Right renal cortex interstitium (tissue), 3 donors: ENCODE measurements around the gene NTRK3. TPM values are rescaled to one million over a fixed set of nuclear protein-coding genes. Genes with fewer than 3 reads are reported as not detected.

Source experiments
- DNase-seq, 3 donors: peaks; one replicate each; pipeline ENCODE4 v3.0.0-alpha.2; 2013; ENCODE audit warnings: low read depth in 3 of 3, low spot score in 2 of 3
- polyA plus RNA-seq, 3 donors: library from polyadenylated mRNA; unstranded; fragments of 120-200 nt; gene quantifications; one replicate each; pipeline ENCODE4 v1.2.1, GENCODE V29; 2013; ENCODE audit not compliant: insufficient read length in 3 of 3

The NTRK3 gene
- polyA plus RNA-seq, 3 donors = 7.9 to 13.2 (median 10.9) TPM

DNA sequence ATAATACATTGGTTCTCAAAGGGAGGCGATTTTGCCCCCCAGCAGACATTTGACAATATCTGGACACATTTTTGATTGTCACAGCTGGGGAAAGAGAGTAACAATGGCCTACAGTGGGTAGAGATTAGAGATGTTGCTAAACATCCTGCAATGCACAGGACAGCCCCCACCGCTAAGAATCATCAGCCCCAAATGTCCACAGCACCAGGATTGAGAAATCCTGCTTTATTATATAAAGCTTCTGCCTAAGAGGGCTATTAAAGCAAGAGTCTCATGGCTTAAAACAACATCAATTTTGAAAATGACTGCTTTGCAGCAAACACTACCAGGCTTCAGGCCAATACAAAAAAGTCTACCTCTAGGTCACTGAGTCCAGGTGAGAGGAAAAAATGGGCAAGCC lies 68.2 kb downstream of the NTRK3 start:
- DNase-seq = no peak

- no peak for DNase-seq
Observed at GRCh38 chr15:88187195-88187594, 69.3 kb downstream of the NTRK3 start.

DNA sequence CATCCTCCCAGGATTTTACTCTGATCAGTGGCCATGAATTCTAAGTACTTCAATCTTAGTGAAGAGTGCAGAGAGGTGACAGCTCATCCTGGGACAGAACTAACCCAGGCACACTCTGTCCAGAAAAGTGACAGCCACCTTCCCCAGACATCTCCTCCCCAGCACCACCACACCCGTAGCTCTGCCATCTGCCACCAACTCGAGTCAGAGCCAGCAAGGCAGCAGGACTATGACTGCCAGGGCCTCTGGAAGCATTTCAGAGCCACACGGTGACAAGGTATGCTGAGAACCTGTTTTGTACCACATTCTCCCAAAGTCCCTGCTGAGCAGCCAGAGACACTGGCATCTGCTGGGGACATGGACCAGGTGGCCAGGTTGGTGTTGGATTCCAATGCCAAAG lies 71.0 kb downstream of the NTRK3 start:
- DNase-seq = no peak

DNA sequence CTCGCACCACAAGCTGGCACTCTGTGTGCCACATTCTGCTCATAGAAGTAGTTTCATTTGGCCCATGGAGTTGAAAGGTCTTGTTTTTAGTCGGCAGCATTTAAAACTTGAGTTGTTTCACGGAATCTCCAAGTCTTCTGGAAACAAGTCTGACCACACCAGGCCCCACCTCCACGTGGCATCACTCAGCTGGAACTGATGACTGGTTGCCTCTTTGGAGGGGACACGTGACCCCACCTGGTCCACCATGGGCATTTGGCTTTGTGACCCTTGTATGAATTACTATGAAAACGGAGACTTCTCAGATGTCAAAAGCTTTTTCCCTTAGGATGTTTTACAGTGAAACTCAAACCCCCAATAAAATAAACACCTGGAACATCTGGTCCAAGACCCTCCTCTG lies 74.9 kb downstream of the NTRK3 start:
- DNase-seq = no peak

GRCh38 chr15:88179562-88179961 lies 77.0 kb downstream of the NTRK3 start:
- DNase-seq = no peak

- no peak for DNase-seq
Observed at GRCh38 chr15:88178631-88179030, 77.9 kb downstream of the NTRK3 start.

- DNase-seq = no peak
Observed at GRCh38 chr15:88177451-88177850, 79.1 kb downstream of the NTRK3 start.

- no peak for DNase-seq
Observed at GRCh38 chr15:88174571-88174970, 82.0 kb downstream of the NTRK3 start.

DNA sequence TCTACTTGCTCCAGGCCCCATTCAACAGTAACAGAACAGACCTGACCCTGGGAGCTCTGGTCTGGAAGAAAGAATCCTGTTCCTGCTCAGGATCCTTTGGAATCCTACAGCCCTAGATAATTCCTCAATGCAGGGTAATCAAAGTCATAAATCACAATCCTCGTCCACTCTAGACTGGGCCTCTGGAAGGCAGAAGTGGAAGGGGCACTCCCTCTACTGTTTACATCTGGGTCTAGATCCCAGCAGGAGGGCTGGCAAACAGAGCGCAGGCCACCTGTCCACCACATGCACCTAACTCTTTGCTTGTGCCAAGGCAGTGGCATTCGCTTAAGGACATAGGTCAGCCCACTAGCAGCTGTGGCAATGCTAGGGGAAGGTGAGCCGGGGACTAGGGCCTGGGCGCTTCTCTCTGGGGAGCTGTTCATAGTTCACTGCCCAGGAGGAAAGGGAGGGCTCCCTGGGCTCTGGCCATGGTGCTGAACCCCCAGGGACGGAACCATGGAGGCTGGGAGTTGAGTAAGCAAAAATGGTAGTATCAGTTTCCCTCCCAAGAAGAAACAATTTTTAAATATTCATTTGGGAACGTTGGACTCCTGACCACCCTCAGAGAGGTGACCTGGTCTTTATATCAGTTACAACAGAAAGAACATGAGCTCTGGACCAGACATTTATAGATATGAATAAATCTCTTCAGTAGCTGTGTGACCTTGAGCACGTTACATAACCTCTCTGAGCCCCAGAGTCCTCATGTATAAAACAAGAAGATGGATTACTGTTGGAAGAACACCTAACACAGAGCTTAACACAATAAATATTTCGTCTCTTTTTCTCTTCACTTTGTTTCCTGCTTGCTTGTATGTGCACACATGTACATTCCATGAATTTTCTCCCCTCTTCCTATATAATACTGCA lies 90.2 kb downstream of the NTRK3 start:
- peak; percentile 23 to 38 (median 33) for DNase-seq

- no peak for DNase-seq
Observed at GRCh38 chr15:88161636-88162035, 94.9 kb downstream of the NTRK3 start.

DNA sequence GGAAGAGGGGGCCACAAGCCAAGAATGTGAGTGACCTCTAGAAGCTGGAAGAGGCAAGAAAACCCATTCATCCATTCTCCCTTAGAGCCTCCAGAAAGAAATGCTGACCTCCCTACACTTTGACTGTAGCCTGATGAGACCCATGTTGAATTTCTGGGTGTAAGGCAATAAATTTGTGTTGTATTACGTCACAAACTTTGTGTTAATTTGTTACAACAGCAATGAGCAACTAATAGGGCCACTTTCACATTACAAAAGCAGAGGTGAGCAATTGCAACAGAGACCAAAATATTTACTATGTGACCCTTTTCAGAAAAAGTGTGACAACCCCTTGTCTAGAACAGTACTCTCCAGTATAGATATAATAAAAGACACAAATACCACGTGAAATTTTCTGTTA lies 101.2 kb downstream of the NTRK3 start:
- no peak for DNase-seq

- no peak for DNase-seq
Observed at GRCh38 chr15:88152672-88153071, 103.9 kb downstream of the NTRK3 start.

DNA sequence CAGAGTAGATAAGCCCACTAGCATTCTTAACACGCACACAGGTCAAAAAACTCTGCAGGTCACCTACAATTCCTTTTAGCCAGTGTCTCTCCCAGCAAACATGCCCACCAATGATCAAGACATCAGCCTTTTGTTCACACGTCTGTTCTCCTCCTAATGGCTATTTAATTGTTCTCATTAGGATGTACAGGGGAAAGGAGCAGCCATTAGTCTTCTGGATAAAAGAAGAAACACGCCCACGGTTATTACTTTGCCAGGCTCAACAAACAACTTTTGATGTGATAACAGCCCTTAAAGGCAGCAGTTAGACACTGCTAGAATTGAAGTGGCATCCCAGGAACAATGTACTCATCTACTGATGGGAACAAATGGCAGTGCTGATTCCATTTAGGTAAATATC lies 108.8 kb downstream of the NTRK3 start:
- DNase-seq = no peak

GRCh38 chr15:88144921-88145653 lies 111.5 kb downstream of the NTRK3 start:
- DNase-seq = no peak

DNA sequence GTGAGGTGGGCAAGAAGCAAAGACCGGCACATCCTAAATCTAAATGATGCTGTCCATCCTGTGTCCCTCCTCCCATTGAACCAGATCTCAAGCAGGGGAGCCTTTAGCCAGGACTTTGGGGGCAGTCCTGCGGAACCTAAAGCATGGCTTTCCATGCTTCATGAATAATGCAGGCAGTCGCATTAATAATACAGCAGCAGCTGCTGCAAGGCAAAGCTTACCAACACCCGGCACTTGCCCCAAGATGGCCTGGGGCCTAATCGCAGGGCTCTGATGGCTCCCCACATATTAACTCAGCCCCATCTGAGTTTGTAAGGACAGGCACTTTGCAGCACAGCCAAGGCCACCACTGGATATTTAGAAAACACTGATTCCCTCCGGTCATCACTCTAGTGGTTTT lies 114.4 kb downstream of the NTRK3 start:
- no peak for DNase-seq

GRCh38 chr15:88141269-88141889 lies 115.2 kb downstream of the NTRK3 start:
- DNase-seq = no peak

- DNase-seq = no peak
Observed at GRCh38 chr15:88140398-88140797, 116.1 kb downstream of the NTRK3 start.

- DNase-seq = no peak
Observed at GRCh38 chr15:88139936-88140335, 116.6 kb downstream of the NTRK3 start.

DNA sequence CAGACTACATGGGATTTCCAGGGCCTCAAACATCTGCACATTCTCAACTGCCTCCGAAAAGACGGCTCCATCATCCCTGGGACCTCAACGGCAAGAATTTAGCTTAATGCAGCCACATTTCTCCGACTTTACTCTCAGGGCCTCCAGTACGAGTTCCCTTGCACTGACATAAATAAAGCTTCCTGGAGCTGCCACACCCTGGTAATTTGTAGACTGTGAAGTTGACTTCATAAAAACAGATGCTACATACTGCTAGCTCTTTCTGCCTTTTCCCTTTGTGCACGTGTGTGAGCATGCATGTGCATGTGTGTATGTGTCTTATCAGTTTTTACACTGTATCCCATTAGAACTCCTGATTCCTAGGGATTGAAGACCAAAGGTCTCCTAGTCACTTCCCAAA lies 122.7 kb downstream of the NTRK3 start:
- DNase-seq = no peak

DNA sequence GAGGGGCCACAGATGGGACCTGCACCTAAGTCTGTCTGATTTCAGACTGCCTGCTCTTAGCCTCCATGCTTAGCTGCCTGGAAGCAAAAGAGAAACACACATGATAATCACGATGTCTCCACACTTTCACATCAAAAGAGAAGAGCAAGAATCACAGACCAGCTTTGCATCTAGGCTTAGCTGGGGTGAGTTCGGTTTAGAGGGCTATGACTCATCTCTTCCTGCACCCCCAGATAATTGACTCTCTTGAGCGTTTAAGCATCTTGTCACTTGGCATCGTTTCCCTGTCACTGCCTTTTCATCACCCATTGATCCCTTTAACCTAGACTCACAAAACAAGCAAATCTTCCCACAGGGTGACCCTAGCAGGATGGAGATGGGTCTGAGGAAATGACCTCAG lies 124.0 kb downstream of the NTRK3 start:
- no peak for DNase-seq

GRCh38 chr15:88131937-88132336 lies 124.6 kb downstream of the NTRK3 start:
- DNase-seq = no peak

DNA sequence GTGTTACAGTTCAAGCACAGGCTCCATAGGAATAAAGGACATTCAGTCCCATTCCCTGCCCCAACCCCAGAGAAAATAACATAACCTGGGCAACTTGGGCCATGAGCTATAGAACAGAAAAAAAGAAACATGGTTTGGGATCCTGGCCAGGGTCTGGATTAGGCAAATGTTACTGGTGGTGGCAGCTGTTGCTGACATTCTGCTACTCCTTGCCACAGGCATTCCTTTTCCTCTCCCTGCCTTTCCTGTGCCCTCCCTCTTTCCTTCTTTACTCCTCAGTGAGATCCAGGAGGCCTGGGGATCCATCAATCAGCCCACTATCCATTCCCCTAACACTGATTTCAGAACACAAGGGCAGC lies 129.1 kb downstream of the NTRK3 start:
- no peak for DNase-seq
